Caco-2 (cell line): ENCODE measurements around the gene MCTP1. TPM values are rescaled to one million over a fixed set of nuclear protein-coding genes. Genes with fewer than 3 reads are reported as not detected.

ENCODE experiments used
- BruUV-seq: library from RNA; stranded (reverse); fragments of 400-500 nt; replicated peaks from 2 replicates; lab custom pipeline; 2021; lab: Mats Ljungman, UMichigan
- CTCF ChIA-PET: fragments of 300-600 bp; sonication (Branson Sonifier 250); formaldehyde crosslinking; loops from one replicate; lab custom pipeline; 2022; ENCODE audit warnings: antibody characterized with exemption; lab: Charles Lee
- POLR2A ChIA-PET: fragments of 300-600 bp; sonication (Branson Sonifier 250); formaldehyde crosslinking; loops from one replicate; lab custom pipeline; 2022; ENCODE audit warnings: antibody characterized with exemption; lab: Charles Lee
- DNase-seq, 2 experiments: peaks; one replicate each; pipeline versions ENCODE4 v3.0.0 to v3.0.0-alpha.2; 2020 to 2022
- H3K27me3 ChIP-seq: replicated peaks from 2 replicates; pipeline ENCODE4 v1.6.0; 2011; ENCODE audit warnings: low read length; ENCODE audit not compliant: control insufficient read depth, insufficient read depth
- H3K36me3 ChIP-seq: 2 replicates; pipeline ENCODE4 v1.5.1; 2011; ENCODE audit warnings: low read length; ENCODE audit not compliant: control insufficient read depth, insufficient read depth
- H3K4me1 ChIP-seq: fragments of 250-450 bp; sonication (Bioruptor Pico); 2 replicates; pipeline ENCODE4 v1.5.1; 2020; ENCODE audit warnings: mild to moderate bottlenecking
- H3K4me3 ChIP-seq: 2 replicates; pipeline ENCODE4 v1.5.1; 2011; ENCODE audit warnings: low read depth, mild to moderate bottlenecking, control low read depth, low read length
- H3K9me3 ChIP-seq: fragments of 250-450 bp; sonication (Bioruptor Pico); 2 replicates; pipeline ENCODE4 v1.5.1; 2020; ENCODE audit warnings: mild to moderate bottlenecking, moderate library complexity
- H3K27ac Mint-ChIP-seq: one replicate; pipeline ENCODE4 v1.8.0; 2022; ENCODE audit warnings: mixed read lengths; ENCODE audit not compliant: unreplicated experiment
- H3K27me3 Mint-ChIP-seq: one replicate; pipeline ENCODE4 v1.8.0; 2022; ENCODE audit warnings: mixed read lengths; ENCODE audit not compliant: insufficient read depth, unreplicated experiment
- H3K36me3 Mint-ChIP-seq: one replicate; pipeline ENCODE4 v1.8.0; 2022; ENCODE audit warnings: mild to moderate bottlenecking, mixed read lengths; ENCODE audit not compliant: insufficient read depth, unreplicated experiment
- H3K4me1 Mint-ChIP-seq: one replicate; pipeline ENCODE4 v1.8.0; 2022; ENCODE audit warnings: low read depth, mixed read lengths; ENCODE audit not compliant: unreplicated experiment
- H3K4me3 Mint-ChIP-seq: one replicate; pipeline ENCODE4 v1.8.0; 2022; ENCODE audit warnings: mild to moderate bottlenecking, moderate library complexity, mixed read lengths; ENCODE audit not compliant: unreplicated experiment
- H3K9me3 Mint-ChIP-seq: one replicate; pipeline ENCODE4 v1.8.0; 2022; ENCODE audit warnings: mixed read lengths; ENCODE audit not compliant: unreplicated experiment
- intact Hi-C: fragments of 100-400 bp; cut with micrococcal nuclease; formaldehyde crosslinking; loops from one replicate; pipeline ENCODE4 v1.10.0; 2022; ENCODE audit not compliant: unreplicated experiment
- total RNA-seq: library from RNA; stranded (reverse); gene quantifications from 2 replicates; pipeline ENCODE4 v1.2.3, GENCODE V29; 2022
- TF ChIP-seq, protein P1 (sequence below), 2 experiments: fragments of 200-600 bp in 1 of 2; IDR thresholded peaks; 1 replicate in 1 of 2; 2 replicates in 1 of 2; pipeline versions ENCODE4 v1.5.1 to v1.8.0; 2011 to 2022; ENCODE audit warnings: antibody characterized with exemption in 1 of 2, control low read depth in 1 of 2, inconsistent platforms in 1 of 2, low read depth in 1 of 2, low read length in 1 of 2, mild to moderate bottlenecking in 1 of 2, moderate library complexity in 1 of 2; ENCODE audit not compliant: insufficient read depth in 1 of 2, severe bottlenecking in 1 of 2, unreplicated experiment in 1 of 2

The MCTP1 gene
- total RNA-seq, 1 experiment from 2014 or later = 3.2 TPM

DNA sequence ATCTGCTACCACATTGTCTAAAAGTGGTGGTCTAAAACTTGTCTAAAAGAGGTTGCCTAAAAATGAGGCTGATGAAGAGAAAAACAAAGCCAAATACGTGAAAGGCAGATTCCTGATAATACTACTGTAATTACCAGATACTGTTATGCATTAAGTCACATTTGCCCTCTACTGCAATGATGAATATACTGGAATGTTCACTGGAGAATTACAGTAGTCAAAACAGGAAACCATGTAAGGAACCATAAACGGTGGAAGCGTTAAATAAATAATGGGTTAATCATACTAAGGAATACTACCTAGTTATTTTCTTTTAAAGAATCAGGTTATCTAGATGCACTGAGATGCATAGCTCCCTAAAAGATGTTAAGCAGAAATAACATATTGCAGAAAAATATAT lies 201.3 kb downstream of the MCTP1 start:
- CTCF ChIA-PET = no interaction called here
- no TSS peak for BruUV-seq
- H3K27me3 Mint-ChIP-seq = peaks cover 3% of the 10 kb centered on the region

GRCh38 chr5:95081982-95082381 lies 202.9 kb downstream of the MCTP1 start:
- peak overlapping the region; percentile 21 for H3K4me3 Mint-ChIP-seq
- Histone ChIP-seq H3K36me3 (no peaks in the 10 kb centered on the region), H3K27me3 (no peaks in the 10 kb centered on the region), H3K4me3 (no peak overlapping the region), H3K4me1 (no peaks in the 10 kb centered on the region), H3K9me3 (no peaks in the 10 kb centered on the region)
- H3K27ac Mint-ChIP-seq = no peak overlapping the region
- peaks cover 3% of the 10 kb centered on the region for H3K27me3 Mint-ChIP-seq
- no peaks in the 10 kb centered on the region for H3K36me3 Mint-ChIP-seq
- BruUV-seq = no TSS peak
- TF ChIP-seq, protein P1, sequence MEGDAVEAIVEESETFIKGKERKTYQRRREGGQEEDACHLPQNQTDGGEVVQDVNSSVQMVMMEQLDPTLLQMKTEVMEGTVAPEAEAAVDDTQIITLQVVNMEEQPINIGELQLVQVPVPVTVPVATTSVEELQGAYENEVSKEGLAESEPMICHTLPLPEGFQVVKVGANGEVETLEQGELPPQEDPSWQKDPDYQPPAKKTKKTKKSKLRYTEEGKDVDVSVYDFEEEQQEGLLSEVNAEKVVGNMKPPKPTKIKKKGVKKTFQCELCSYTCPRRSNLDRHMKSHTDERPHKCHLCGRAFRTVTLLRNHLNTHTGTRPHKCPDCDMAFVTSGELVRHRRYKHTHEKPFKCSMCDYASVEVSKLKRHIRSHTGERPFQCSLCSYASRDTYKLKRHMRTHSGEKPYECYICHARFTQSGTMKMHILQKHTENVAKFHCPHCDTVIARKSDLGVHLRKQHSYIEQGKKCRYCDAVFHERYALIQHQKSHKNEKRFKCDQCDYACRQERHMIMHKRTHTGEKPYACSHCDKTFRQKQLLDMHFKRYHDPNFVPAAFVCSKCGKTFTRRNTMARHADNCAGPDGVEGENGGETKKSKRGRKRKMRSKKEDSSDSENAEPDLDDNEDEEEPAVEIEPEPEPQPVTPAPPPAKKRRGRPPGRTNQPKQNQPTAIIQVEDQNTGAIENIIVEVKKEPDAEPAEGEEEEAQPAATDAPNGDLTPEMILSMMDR (IDR thresholded peaks at IDR 0.05; ENCODE audit: insufficient read depth in 1 of 2, low read depth in 1 of 2, low read length in 1 of 2, severe bottlenecking in 1 of 2, unreplicated experiment in 1 of 2) = no peak
- H3K9me3 Mint-ChIP-seq = no peaks in the 10 kb centered on the region
- H3K4me1 Mint-ChIP-seq = peaks cover 13% of the 10 kb centered on the region
- intact Hi-C loops = no loop called here
- ChIA-PET POLR2A (no interaction called here), CTCF (no interaction called here)
- no peak for DNase-seq

More for the DNA sequence above, 201.3 kb downstream of the MCTP1 start:
- H3K36me3 ChIP-seq = no peaks in the 10 kb centered on the region
- H3K9me3 ChIP-seq = no peaks in the 10 kb centered on the region
- Mint-ChIP-seq H3K27ac (no peak overlapping the region), H3K36me3 (no peaks in the 10 kb centered on the region), H3K4me3 (no peak overlapping the region), H3K9me3 (no peaks in the 10 kb centered on the region), H3K4me1 (peaks cover 13% of the 10 kb centered on the region)
- H3K4me3 ChIP-seq = no peak overlapping the region
- H3K27me3 ChIP-seq = no peaks in the 10 kb centered on the region
- intact Hi-C loops = no loop called here
- DNase-seq = no peak
- POLR2A ChIA-PET = no interaction called here
- H3K4me1 ChIP-seq = no peaks in the 10 kb centered on the region
- TF ChIP-seq, protein P1 (IDR thresholded peaks at IDR 0.05; ENCODE audit: insufficient read depth in 1 of 2, low read depth in 1 of 2, low read length in 1 of 2, severe bottlenecking in 1 of 2, unreplicated experiment in 1 of 2) = no peak

GRCh38 chr5:95081500-95081960 lies 203.4 kb downstream of the MCTP1 start:
- Mint-ChIP-seq H3K4me3 (peak overlapping the region; percentile 21), H3K27ac (no peak overlapping the region)

More at GRCh38 chr5:95081500-95081960, 203.4 kb downstream of the MCTP1 start:
- ChIA-PET CTCF (no interaction called here), POLR2A (no interaction called here)
- Histone ChIP-seq H3K4me1 (no peaks in the 10 kb centered on the region), H3K9me3 (no peaks in the 10 kb centered on the region), H3K4me3 (no peak overlapping the region), H3K36me3 (no peaks in the 10 kb centered on the region), H3K27me3 (no peaks in the 10 kb centered on the region)
- Mint-ChIP-seq H3K9me3 (no peaks in the 10 kb centered on the region), H3K36me3 (no peaks in the 10 kb centered on the region), H3K27me3 (peaks cover 3% of the 10 kb centered on the region), H3K4me1 (peaks cover 13% of the 10 kb centered on the region)
- no TSS peak for BruUV-seq
- TF ChIP-seq, protein P1 (IDR thresholded peaks at IDR 0.05; ENCODE audit: insufficient read depth in 1 of 2, low read depth in 1 of 2, low read length in 1 of 2, severe bottlenecking in 1 of 2, unreplicated experiment in 1 of 2) = no peak
- intact Hi-C loops = no loop called here
- DNase-seq = peak in 1 of 2 experiments; percentile 7
